Motor neuron (in vitro differentiated cells): ENCODE measurements around the gene RNF152. TPM values are rescaled to one million over a fixed set of nuclear protein-coding genes. Genes with fewer than 3 reads are reported as not detected.
"Not testable (repeated sequence)": the region's sequence is repeated elsewhere in the genome, so short reads cannot be mapped to it uniquely, and the experiment has no call there.

Experiments
- ATAC-seq, 8 experiments: fragments of 200-7000 bp; cut with Tn5 transposase; replicated peaks in 6 of 8; 2 replicates each; pipeline ENCODE4 v1.8.0; 2021; ENCODE audit warnings: mild to moderate bottlenecking in 8 of 8, moderate library complexity in 8 of 8
- H3K27ac ChIP-seq, 2 donors: fragments of 250-450 bp; sonication (Bioruptor Pico); 2 replicates each; pipeline ENCODE4 v1.9.0; 2021; ENCODE audit warnings: antibody characterized with exemption in 2 of 2, mild to moderate bottlenecking in 2 of 2, moderate library complexity in 1 of 2
- H3K4me1 ChIP-seq, 2 donors: fragments of 250-450 bp; sonication (Bioruptor Pico); replicated peaks in 1 of 2; 2 replicates each; pipeline ENCODE4 v1.6.1; 2021; ENCODE audit warnings: antibody characterized with exemption in 2 of 2, mild to moderate bottlenecking in 2 of 2, moderate library complexity in 1 of 2
- H3K4me3 ChIP-seq, 5 donors: fragments of 250-450 bp; sonication (Bioruptor Pico); 2 replicates each; pipeline ENCODE4 v1.9.0; 2021; ENCODE audit warnings: antibody characterized with exemption in 5 of 5, mild to moderate bottlenecking in 5 of 5, moderate library complexity in 4 of 5
- WGBS, 10 experiments: fragments of 450-650 bp; shearing (Covaris generic); methylation state at CpG; one replicate each; pipeline ENCODE4 v1.0.0; 2022; 5-methylcytosine and 5-hydroxymethylcytosine counted together
- in situ Hi-C, 9 experiments: fragments of 400-800 bp; cut with MboI; loops; one replicate each; pipeline ENCODE4 v1.15.0; 2021; ENCODE audit warnings: low sequenced_read_pairs in 9 of 9, low pct_unique_long_range_greater_than_20kb in 2 of 9; ENCODE audit not compliant: unreplicated experiment in 9 of 9
- total RNA-seq, 8 experiments: library from RNA; unstranded; fragments of 300-600 nt; gene quantifications; 2 replicates each; pipeline versions ENCODE4 v1.2.3 to v1.2.4, GENCODE V29; 2022

RNF152 gene
- total RNA-seq, 8 experiments from 2014 or later = 1.2 to 41.4 (median 23.3) TPM

- H3K4me3 ChIP-seq, H3K27ac ChIP-seq, ATAC-seq: not testable (repeated sequence)
- in situ Hi-C loops = loop anchor here in 1 of 9 experiments (25.0 kb wide), 1 partner anchor 100 kb away; the partner anchor contains the start of gene RNF152
- H3K4me1 ChIP-seq = peaks cover 17 to 18% of the 10 kb centered on the region in 2 donors
- WGBS, 10 experiments = 0 to 93% (median 49%) methylated on average over 1 of the region's 1 CpG; no CpG with 5 or more reads in 2 of the 10 experiments
Observed at GRCh38 chr18:61787011-61787670, 105.7 kb downstream of the RNF152 start.

- no peak for ATAC-seq
- in situ Hi-C loops = loop anchor here in 1 of 9 experiments (25.0 kb wide), 1 partner anchor 102 kb away; the partner anchor contains the start of gene RNF152
- peaks cover 13 to 15% of the 10 kb centered on the region in 2 donors for H3K4me1 ChIP-seq
- WGBS, 10 experiments = 14 to 75% (median 36%) methylated on average over 1 to 3 of the region's 3 CpGs; no CpG with 5 or more reads in 2 of the 10 experiments
- no peak overlapping the region for H3K27ac ChIP-seq
- no peak overlapping the region for H3K4me3 ChIP-seq
Observed at GRCh38 chr18:61785588-61785987, 107.2 kb downstream of the RNF152 start.

GRCh38 chr18:61784834-61785233 lies 108.0 kb downstream of the RNF152 start:
- Histone ChIP-seq H3K4me3 (no peak overlapping the region), H3K27ac (no peak overlapping the region), H3K4me1 (peaks cover 13 to 15% of the 10 kb centered on the region in 2 donors)
- WGBS, 10 experiments = 0 to 43% (median 7%) methylated on average over 1 to 2 of the region's 2 CpGs; no CpG with 5 or more reads in 7 of the 10 experiments
- in situ Hi-C loops = loop anchor here in 1 of 9 experiments (25.0 kb wide), 1 partner anchor 102 kb away; the partner anchor contains the start of gene RNF152
- ATAC-seq = peak in 5 of 8 experiments; percentile 75 to 97 (median 91)

GRCh38 chr18:61782545-61782944 lies 110.3 kb downstream of the RNF152 start:
- Histone ChIP-seq H3K4me1 (peaks cover 13 to 15% of the 10 kb centered on the region in 2 donors), H3K27ac (no peak overlapping the region), H3K4me3 (no peak overlapping the region)
- no peak for ATAC-seq
- in situ Hi-C loops = loop anchor here in 1 of 9 experiments (25.0 kb wide), 1 partner anchor 105 kb away; the partner anchor contains the start of gene RNF152
- 50 to 100% (median 87%) methylated on average over 1 to 3 of the region's 3 CpGs; no CpG with 5 or more reads in 2 of the 10 experiments for WGBS, 10 experiments

GRCh38 chr18:61776201-61776600 lies 116.6 kb downstream of the RNF152 start:
- not testable (repeated sequence) for H3K4me1 ChIP-seq, H3K4me3 ChIP-seq, ATAC-seq, H3K27ac ChIP-seq
- in situ Hi-C loops = loop anchor here in 1 of 9 experiments (25.0 kb wide), 1 partner anchor 111 kb away; the partner anchor contains the start of gene RNF152

GRCh38 chr18:61774846-61775245 lies 118.0 kb downstream of the RNF152 start:
- no peak for ATAC-seq
- no peak overlapping the region for H3K27ac ChIP-seq
- in situ Hi-C loops = loop anchor here in 1 of 9 experiments (25.0 kb wide), 1 partner anchor 112 kb away; the partner anchor contains the start of gene RNF152
- no peak overlapping the region for H3K4me3 ChIP-seq
- H3K4me1 ChIP-seq = peaks cover 0 to 8% of the 10 kb centered on the region in 2 donors

- in situ Hi-C loops = no loop called here
- Histone ChIP-seq H3K4me1 (peaks cover 0 to 8% of the 10 kb centered on the region in 2 donors), H3K4me3 (no peak overlapping the region), H3K27ac (no peak overlapping the region)
- WGBS, 10 experiments = 0 to 100% (median 71%) methylated on average over 1 to 2 of the region's 2 CpGs
- no peak for ATAC-seq
Observed at GRCh38 chr18:61772293-61772848, 120.4 kb downstream of the RNF152 start.

GRCh38 chr18:61771861-61772260 lies 120.9 kb downstream of the RNF152 start:
- in situ Hi-C loops = no loop called here
- Histone ChIP-seq H3K4me1 (peaks cover 0 to 8% of the 10 kb centered on the region in 2 donors), H3K27ac (no peak overlapping the region), H3K4me3 (no peak overlapping the region)
- ATAC-seq = no peak
- 14 to 100% (median 90%) methylated on average over 1 to 2 of the region's 2 CpGs; no CpG with 5 or more reads in 3 of the 10 experiments for WGBS, 10 experiments

- H3K4me3 ChIP-seq = no peak overlapping the region
- ATAC-seq = no peak
- in situ Hi-C loops = no loop called here
- peaks cover 2 to 10% of the 10 kb centered on the region in 2 donors for H3K4me1 ChIP-seq
- no peak overlapping the region for H3K27ac ChIP-seq
- 55 to 94% (median 87%) methylated on average over 1 to 3 of the region's 3 CpGs; no CpG with 5 or more reads in 1 of the 10 experiments for WGBS, 10 experiments
Observed at GRCh38 chr18:61770279-61770678, 122.5 kb downstream of the RNF152 start.

- H3K4me1 ChIP-seq = peaks cover 12 to 15% of the 10 kb centered on the region in 2 donors
- H3K4me3 ChIP-seq = no peak overlapping the region
- in situ Hi-C loops = no loop called here
- WGBS, 10 experiments = 50 to 100% (median 100%) methylated on average over 1 to 2 of the region's 2 CpGs; no CpG with 5 or more reads in 1 of the 10 experiments
- H3K27ac ChIP-seq = no peak overlapping the region
- peak in 3 of 8 experiments; percentile 22 to 70 (median 46) for ATAC-seq
Observed at GRCh38 chr18:61766266-61766884, 126.4 kb downstream of the RNF152 start.

- peak in 6 of 8 experiments; percentile 57 to 100 (median 69) for ATAC-seq
- Histone ChIP-seq H3K27ac (no peak overlapping the region), H3K4me1 (peaks cover 12 to 15% of the 10 kb centered on the region in 2 donors), H3K4me3 (no peak overlapping the region)
- 29 to 83% (median 44%) methylated on average over 1 to 6 of the region's 6 CpGs; no CpG with 5 or more reads in 1 of the 10 experiments for WGBS, 10 experiments
- in situ Hi-C loops = no loop called here
Observed at GRCh38 chr18:61765097-61765496, 127.7 kb downstream of the RNF152 start.

- peak in 1 of 8 experiments; percentile 20 for ATAC-seq
- WGBS, 10 experiments = 62 to 100% (median 90%) methylated on average over 1 to 2 of the region's 2 CpGs; no CpG with 5 or more reads in 1 of the 10 experiments
- no peak overlapping the region for H3K27ac ChIP-seq
Observed at GRCh38 chr18:61764381-61764780, 128.4 kb downstream of the RNF152 start.

GRCh38 chr18:61761875-61762274 lies 130.9 kb downstream of the RNF152 start:
- Histone ChIP-seq H3K27ac (no peak overlapping the region), H3K4me1 (peaks cover 12 to 21% of the 10 kb centered on the region in 2 donors), H3K4me3 (no peak overlapping the region)
- in situ Hi-C loops = no loop called here
- ATAC-seq = no peak

More at GRCh38 chr18:61764381-61764780, 128.4 kb downstream of the RNF152 start:
- in situ Hi-C loops = no loop called here
- Histone ChIP-seq H3K4me3 (no peak overlapping the region), H3K4me1 (peaks cover 12 to 15% of the 10 kb centered on the region in 2 donors)
